Stimulated activated CD8-positive, alpha-beta memory T cell treated with anti-CD3 and anti-CD28 coated beads, Interleukin-4, amount 100 ng/mL, for 24 hours (primary cell): ENCODE measurements around the gene SFMBT2.

Source experiments
- DNase-seq: peaks from one replicate; pipeline ENCODE4 v3.0.0-alpha.2; 2020; ENCODE audit warnings: low read depth

The SFMBT2 gene

GRCh38 chr10:7298495-7298894 is 112.3 kb downstream of the SFMBT2 start:
- no peak for DNase-seq

DNA sequence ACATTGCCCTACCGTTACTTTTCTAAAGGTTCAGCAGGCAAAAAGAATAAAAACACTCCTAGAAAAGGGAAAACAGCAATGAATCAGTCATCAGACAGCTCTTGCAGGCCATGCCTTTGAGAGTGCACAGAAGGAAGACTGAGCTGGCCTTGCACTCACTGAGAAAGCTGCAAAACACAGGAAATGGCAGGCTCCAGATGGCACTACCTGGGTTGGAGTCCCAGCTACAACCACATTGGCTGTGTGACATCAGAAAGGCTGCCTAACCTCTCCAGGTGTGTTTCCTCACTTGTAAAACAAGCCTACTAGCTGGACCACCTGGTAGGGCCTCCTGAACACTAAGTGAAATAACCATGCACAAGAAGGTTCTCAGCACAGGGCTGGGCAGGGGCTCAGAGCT is 113.7 kb downstream of the SFMBT2 start:
- DNase-seq, result no peak

DNA sequence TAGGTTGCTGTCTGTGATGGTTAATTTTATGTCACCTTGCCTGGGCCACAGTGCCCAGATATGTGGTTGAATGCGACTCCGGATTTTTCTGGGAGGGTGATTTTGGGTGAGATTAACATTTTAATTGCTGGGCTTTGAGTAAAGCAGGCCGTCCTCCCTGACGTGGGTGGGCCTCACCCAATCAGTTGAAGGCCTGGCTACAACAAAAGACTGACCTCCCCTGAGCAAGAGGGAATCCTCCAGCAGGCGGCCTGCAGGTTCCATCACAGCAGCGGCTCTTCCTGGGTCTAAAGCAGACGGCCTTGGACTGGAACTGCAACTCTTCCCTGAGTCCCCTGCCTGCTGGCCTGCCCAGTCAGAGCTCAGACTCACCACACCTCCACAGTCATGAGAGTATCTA is 114.2 kb downstream of the SFMBT2 start:
- no peak for DNase-seq

GRCh38 chr10:7296076-7296475 is 114.8 kb downstream of the SFMBT2 start:
- no peak for DNase-seq

- DNase-seq, result no peak
Measured at GRCh38 chr10:7293378-7293920, 117.4 kb downstream of the SFMBT2 start.

DNA sequence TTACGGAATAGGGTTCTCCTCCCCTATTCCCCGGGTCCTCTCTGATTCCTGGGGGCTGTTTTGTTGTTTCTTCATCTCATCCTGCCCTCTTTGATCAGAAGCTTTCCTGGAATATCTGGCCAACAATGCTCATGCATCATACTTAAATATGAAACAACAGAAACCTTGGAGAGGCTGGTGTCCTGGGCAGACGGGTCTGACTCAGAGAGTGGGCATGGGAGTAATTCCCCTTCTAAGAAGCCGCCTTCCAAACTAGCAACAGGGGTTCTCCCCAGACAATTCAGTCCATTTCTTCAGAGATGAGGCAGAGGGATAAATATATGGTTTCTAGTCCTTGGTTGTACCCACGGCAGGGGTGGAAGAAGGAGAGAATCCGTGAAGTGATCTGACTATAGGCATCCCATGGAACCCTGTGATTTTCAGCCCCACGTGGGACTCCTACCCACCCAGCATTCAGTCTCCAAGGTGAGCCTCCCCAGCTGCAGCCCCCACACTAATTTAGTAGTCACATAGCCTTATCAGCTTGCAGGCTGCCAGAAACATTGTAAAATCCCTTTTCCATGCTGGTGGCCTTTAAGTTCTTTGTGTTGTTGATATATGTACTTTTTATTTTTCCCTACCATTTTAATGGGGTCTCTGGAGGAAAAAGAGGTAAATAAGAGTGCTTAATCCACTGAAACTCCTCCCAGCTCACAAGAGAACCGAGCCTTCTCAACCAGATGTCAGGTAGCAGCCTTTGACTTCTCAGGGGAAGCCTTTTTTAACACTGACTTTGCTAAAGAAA is 119.2 kb downstream of the SFMBT2 start:
- no peak for DNase-seq

GRCh38 chr10:7288060-7288690 is 122.7 kb downstream of the SFMBT2 start:
- peak; percentile 33 for DNase-seq

DNA sequence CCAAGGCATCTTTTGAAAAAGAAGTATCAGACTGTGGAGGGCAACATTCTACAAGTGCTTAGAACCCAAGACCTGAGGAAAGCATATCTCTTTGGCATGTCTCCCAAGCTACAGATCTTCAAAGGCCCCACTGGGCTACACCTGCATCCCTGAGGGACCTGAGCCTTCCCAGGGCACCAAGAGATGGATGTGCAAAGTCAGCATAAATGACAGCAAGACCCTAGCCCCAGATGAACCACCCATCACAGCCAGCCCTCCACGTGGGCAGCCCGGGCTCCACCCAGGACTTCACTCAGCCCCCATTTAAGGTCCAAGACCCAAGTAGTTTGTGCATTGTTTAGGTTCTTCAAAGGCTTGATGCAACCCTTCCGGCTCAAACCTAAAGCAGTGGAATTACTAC is 123.5 kb downstream of the SFMBT2 start:
- no peak for DNase-seq

GRCh38 chr10:7285522-7286322 is 125.1 kb downstream of the SFMBT2 start:
- no peak for DNase-seq

- DNase-seq, result no peak
Measured at GRCh38 chr10:7283246-7283645, 127.6 kb downstream of the SFMBT2 start.

DNA sequence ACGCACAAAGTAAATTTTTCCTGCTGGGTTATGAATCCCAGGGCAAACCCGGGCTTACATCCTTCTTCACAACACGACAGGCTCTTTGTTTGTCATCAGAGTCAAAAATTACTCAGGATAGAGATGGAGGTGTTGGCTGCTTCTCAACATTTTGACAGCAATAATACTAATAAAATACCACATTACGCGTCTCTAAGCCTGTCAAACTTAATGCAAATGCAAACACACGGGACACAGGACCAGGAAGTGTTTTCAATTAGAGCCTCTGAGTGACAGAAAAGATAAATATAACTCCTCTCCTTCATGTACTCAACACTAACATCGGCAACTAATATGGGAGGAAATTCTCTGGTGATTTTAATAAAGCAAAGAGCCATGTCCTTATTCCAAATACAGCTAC is 128.4 kb downstream of the SFMBT2 start:
- no peak for DNase-seq

- no peak for DNase-seq
Measured at GRCh38 chr10:7281429-7281828, 129.4 kb downstream of the SFMBT2 start.

DNA sequence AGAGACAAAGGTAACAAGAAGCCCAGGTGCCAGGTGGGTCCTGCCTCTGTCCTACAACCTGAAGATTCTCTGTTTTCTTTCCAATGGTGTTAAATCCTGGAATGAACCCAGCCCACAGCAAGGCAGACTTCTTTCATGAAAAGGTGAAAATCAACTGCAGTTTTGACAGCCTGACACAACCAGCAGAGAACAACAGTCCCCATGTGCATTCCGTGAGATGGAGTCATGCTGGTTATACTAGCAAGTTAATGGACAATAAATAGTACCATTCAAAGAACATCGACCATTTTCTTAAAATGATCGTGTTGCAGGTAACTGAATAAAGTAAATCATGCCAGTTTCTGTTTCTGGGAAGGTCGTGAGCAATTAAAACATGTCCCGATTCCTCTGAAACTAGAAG is 131.5 kb downstream of the SFMBT2 start:
- no peak for DNase-seq

DNA sequence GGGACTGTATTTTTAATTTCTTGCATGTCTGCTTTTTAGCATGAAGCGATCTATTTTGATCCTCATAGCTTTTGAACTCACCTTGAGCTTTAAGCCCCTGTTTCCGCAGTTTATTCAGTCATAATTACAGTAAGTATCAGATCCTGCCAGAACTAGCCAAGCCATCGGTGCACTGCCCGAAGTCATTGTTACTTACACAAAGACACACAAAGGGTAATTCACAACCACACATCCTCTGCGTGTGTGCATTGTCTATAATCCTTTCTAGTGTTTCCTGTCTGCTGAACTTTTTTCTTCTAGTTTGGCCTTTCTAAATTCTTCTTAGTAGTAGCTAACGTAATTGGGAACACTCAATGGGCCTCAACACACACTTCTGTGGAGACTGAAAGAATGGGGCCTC is 133.0 kb downstream of the SFMBT2 start:
- DNase-seq, result no peak

GRCh38 chr10:7277432-7277831 is 133.4 kb downstream of the SFMBT2 start:
- DNase-seq, result no peak

DNA sequence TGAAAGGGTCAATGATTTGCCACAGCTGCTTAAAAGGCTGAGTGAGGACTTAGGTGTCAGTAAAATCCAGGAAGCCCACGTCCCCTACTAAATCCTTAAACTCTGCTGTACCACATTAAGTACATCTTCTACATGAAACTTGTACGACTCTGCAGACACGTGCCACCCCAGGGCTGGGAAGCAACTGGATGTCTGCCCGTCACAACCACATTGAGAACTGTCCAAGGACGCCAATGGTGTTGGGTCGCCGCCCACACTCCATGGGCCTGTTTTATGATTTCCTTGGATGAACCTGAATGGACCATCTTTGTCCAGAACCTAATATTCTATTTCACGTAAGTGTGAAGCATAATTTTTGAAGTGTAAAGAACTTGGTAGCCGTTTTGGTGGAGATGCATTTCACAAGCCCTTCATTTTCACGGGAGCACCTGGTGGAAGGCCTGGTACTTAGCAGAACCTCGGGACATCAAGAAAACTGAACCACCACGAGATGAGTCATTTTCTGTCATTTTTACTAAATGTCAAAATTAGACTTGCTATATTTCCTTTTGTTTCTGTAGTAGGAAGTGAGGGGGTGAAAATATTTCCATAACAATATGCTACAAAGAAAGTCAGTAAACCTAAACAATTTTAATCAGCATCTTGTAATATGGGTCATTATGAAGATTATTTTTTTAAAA is 134.9 kb downstream of the SFMBT2 start:
- DNase-seq, result no peak

GRCh38 chr10:7274293-7274692 is 136.5 kb downstream of the SFMBT2 start:
- no peak for DNase-seq

DNA sequence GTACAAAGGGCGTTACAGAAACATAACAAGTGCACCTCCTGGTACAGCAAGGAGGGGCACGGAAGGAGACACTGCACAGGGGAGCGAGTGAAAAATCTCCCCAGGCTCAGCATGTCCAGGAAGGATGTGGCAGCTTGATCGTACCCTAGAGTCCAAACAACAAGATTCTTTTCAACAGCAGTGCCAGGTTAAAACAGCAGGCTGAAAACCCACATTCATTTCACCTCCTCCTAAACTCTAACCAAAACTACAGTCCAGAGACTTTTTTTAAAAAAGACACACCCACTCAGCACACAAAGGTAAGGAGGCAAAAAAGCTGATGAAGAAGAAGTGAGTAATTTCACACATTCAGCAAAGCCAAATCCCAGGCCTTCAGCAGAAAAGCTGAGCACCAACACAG is 138.8 kb downstream of the SFMBT2 start:
- no peak for DNase-seq

GRCh38 chr10:7269988-7270387 is 140.8 kb downstream of the SFMBT2 start:
- DNase-seq, result no peak

DNA sequence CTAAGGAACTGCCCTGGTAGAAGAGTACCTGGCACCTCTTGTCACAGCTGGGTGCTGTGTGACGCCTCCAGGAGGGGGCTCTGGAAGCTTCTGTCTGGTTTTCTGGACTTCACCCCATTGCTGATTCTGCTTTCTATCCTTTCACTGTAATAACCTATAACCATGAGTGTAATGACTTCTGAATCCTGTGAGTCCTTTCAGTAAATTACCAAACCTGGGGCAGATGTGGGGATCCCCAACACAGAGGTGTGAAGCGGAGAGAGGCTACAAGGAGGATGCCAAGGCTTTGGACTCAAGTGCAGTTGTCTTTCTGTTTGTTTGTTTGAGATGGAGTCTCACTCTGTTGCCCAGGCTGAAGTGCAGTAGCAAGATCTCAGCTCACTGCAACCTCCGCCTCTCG is 143.7 kb downstream of the SFMBT2 start:
- DNase-seq, result no peak

GRCh38 chr10:7265396-7266123 is 145.3 kb downstream of the SFMBT2 start:
- DNase-seq, result no peak
